ENCODE data around the gene TRIM63. TPM values are rescaled to one million over a fixed set of nuclear protein-coding genes. Genes with fewer than 3 reads are reported as not detected.
"Not testable (repeated sequence)": the region's sequence is repeated elsewhere in the genome, so short reads cannot be mapped to it uniquely, and the experiment has no call there.

TRIM63 gene
- total RNA-seq, 4 donors from 2014 or later, result 0.32 to 1.8 TPM; not detected in 2

- peaks cover 29% of the 10 kb centered on the region for H3K27me3 ChIP-seq
- TF ChIP-seq EP300 (IDR thresholded peaks at IDR 0.05; ENCODE audit: low read depth), result no peak
- no peak for TF ChIP-seq POLR2A (IDR thresholded peaks at IDR 0.05)
- TF ChIP-seq CTCF (IDR thresholded peaks at IDR 0.05), result no peak
- TF ChIP-seq POLR2AphosphoS5 (IDR thresholded peaks at IDR 0.05), result no peak
- 75 to 85% methylated on average over 2 of the region's 2 CpGs for WGBS, 2 donors (ENCODE audit: low coverage in 1 of 2)
- no peaks in the 10 kb centered on the region for H3K36me3 ChIP-seq
- in situ Hi-C loops (cut with MboI; ENCODE audit: low pct_ligation_motif_present in 1 of 4, low pct_unique_long_range_greater_than_20kb in 1 of 4, low sequenced_read_pairs in 3 of 4) (no loop called here), intact Hi-C loops (cut with DNase I; ENCODE audit: low total_unique reads) (no loop called here)
- H3K4me1 ChIP-seq, result no peaks in the 10 kb centered on the region
- H3K9me3 ChIP-seq, result no peaks in the 10 kb centered on the region
- no peak overlapping the region for H3K27ac ChIP-seq
- no peak for DNase-seq
- H3K4me3 ChIP-seq, result no peak overlapping the region
Observed at GRCh38 chr1:26096471-26096870, 29.0 kb upstream of the TRIM63 start.

- intact Hi-C loops (cut with DNase I; ENCODE audit: low total_unique reads), result no loop called here
- no peak for DNase-seq
- H3K4me1 ChIP-seq, result no peaks in the 10 kb centered on the region
- no peak overlapping the region for H3K27ac ChIP-seq
- H3K36me3 ChIP-seq, result no peaks in the 10 kb centered on the region
- in situ Hi-C loops (cut with MboI; ENCODE audit: low pct_ligation_motif_present in 1 of 4, low pct_unique_long_range_greater_than_20kb in 1 of 4, low sequenced_read_pairs in 3 of 4), result no loop called here
- TF ChIP-seq POLR2AphosphoS5 (IDR thresholded peaks at IDR 0.05) (no peak), CTCF (IDR thresholded peaks at IDR 0.05) (no peak), POLR2A (IDR thresholded peaks at IDR 0.05) (no peak), EP300 (IDR thresholded peaks at IDR 0.05; ENCODE audit: low read depth) (no peak)
- no peak overlapping the region for H3K4me3 ChIP-seq
- 70 to 80% methylated on average over 3 to 17 of the region's 17 CpGs for WGBS, 2 donors (ENCODE audit: low coverage in 1 of 2)
- H3K9me3 ChIP-seq, result no peaks in the 10 kb centered on the region
- H3K27me3 ChIP-seq, result peaks cover 42% of the 10 kb centered on the region
Observed at GRCh38 chr1:26094677-26095383, 27.4 kb upstream of the TRIM63 start.

- DNase-seq, result no peak
- H3K4me3 ChIP-seq, result no peak overlapping the region
- in situ Hi-C loops (cut with MboI; ENCODE audit: low pct_ligation_motif_present in 1 of 4, low pct_unique_long_range_greater_than_20kb in 1 of 4, low sequenced_read_pairs in 3 of 4) (no loop called here), intact Hi-C loops (cut with DNase I; ENCODE audit: low total_unique reads) (no loop called here)
- 40 to 42% methylated on average over 2 to 10 of the region's 11 CpGs for WGBS, 2 donors (ENCODE audit: low coverage in 1 of 2)
- H3K9me3 ChIP-seq, result no peaks in the 10 kb centered on the region
- peaks cover 42% of the 10 kb centered on the region for H3K27me3 ChIP-seq
- no peak overlapping the region for H3K27ac ChIP-seq
- no peak for TF ChIP-seq POLR2A (IDR thresholded peaks at IDR 0.05)
- TF ChIP-seq CTCF (IDR thresholded peaks at IDR 0.05), result no peak
- no peaks in the 10 kb centered on the region for H3K4me1 ChIP-seq
- no peaks in the 10 kb centered on the region for H3K36me3 ChIP-seq
Observed at GRCh38 chr1:26094076-26094669, 26.7 kb upstream of the TRIM63 start.

GRCh38 chr1:26093569-26093968 lies 26.1 kb upstream of the TRIM63 start:
- in situ Hi-C loops (cut with MboI; ENCODE audit: low pct_ligation_motif_present in 1 of 4, low pct_unique_long_range_greater_than_20kb in 1 of 4, low sequenced_read_pairs in 3 of 4); intact Hi-C loops (cut with DNase I; ENCODE audit: low total_unique reads); H3K27ac ChIP-seq; H3K4me3 ChIP-seq; DNase-seq; H3K9me3 ChIP-seq; H3K36me3 ChIP-seq; H3K4me1 ChIP-seq: not testable (repeated sequence)
- H3K27me3 ChIP-seq, result peaks cover 42% of the 10 kb centered on the region
- WGBS, 2 donors (ENCODE audit: low coverage in 1 of 2), result 17 to 41% methylated on average over 6 of the region's 6 CpGs
